ENCODE results near the gene PLGRKT.

DNA sequence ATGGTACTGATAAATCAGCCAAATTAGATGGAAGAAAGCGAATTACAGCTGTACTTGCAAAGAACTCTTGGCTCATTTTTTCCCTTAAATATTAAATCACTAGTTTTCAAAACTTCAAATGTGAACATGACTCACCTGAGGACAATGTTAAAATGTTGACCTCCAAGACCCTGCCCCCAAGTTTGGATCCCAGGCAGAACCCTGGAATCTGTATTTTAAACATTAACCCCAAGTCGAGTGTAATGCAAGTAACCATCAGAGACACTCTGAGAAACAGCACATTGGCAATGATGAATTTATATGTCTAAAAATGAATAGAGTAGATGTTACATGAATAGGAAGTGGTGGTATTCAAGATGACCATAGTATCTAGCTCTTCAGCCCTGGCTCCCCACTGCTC is 10.3 kb upstream of the PLGRKT start:
- TF ChIP-seq, protein P1, sequence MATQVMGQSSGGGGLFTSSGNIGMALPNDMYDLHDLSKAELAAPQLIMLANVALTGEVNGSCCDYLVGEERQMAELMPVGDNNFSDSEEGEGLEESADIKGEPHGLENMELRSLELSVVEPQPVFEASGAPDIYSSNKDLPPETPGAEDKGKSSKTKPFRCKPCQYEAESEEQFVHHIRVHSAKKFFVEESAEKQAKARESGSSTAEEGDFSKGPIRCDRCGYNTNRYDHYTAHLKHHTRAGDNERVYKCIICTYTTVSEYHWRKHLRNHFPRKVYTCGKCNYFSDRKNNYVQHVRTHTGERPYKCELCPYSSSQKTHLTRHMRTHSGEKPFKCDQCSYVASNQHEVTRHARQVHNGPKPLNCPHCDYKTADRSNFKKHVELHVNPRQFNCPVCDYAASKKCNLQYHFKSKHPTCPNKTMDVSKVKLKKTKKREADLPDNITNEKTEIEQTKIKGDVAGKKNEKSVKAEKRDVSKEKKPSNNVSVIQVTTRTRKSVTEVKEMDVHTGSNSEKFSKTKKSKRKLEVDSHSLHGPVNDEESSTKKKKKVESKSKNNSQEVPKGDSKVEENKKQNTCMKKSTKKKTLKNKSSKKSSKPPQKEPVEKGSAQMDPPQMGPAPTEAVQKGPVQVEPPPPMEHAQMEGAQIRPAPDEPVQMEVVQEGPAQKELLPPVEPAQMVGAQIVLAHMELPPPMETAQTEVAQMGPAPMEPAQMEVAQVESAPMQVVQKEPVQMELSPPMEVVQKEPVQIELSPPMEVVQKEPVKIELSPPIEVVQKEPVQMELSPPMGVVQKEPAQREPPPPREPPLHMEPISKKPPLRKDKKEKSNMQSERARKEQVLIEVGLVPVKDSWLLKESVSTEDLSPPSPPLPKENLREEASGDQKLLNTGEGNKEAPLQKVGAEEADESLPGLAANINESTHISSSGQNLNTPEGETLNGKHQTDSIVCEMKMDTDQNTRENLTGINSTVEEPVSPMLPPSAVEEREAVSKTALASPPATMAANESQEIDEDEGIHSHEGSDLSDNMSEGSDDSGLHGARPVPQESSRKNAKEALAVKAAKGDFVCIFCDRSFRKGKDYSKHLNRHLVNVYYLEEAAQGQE (IDR thresholded peaks at IDR 0.05; ENCODE audit: low read depth) = no peak
- TF ChIP-seq EGR1 (IDR thresholded peaks at IDR 0.05) (no peak), ZBTB7A (IDR thresholded peaks at IDR 0.05; ENCODE audit: low read depth) (no peak), TEAD4 (IDR thresholded peaks at IDR 0.05) (no peak)
